ENCODE results near the gene VAV3. TPM values are rescaled to one million over a fixed set of nuclear protein-coding genes. Genes with fewer than 3 reads are reported as not detected.

Gene VAV3
- polyA plus RNA-seq, 1 of the 3 experiments (the other 2 are of a cell fraction) = not detected

DNA sequence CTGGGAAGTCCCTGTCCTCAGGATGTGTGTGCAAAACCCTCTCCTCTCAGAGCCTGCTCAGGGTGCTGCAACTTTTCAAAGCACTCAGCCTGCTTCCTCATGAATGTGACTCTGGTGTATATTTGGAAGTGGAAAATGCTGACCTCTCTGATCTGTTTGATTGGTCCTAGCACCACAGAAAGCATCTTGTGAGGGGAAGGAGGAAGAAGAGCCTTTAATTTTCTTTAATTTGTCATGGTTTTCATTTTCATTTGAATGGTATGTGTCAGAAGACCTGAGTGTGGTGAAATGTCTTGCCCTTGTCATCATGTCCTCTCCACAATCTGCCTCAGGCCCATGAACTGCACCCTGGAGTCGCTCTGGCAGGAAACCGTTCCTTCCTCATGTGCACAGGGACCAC lies 440.7 kb downstream of the VAV3 start (continued):
- TF ChIP-seq IRF3 (IDR thresholded peaks at IDR 0.05; ENCODE audit: low read depth, low read length) (no peak), USF2 (IDR thresholded peaks at IDR 0.05; ENCODE audit: borderline replicate concordance, low read depth, low read length) (no peak), JUND (IDR thresholded peaks at IDR 0.05) (no peak), TCF12 (IDR thresholded peaks at IDR 0.05) (no peak)

- H3K9me3 ChIP-seq = no peaks in the 10 kb centered on the region
- H3F3A ChIP-seq (replicated peaks; ENCODE audit: insufficient read depth) = no peaks in the 10 kb centered on the region
- no peak overlapping the region for H3K9ac ChIP-seq
- no peak overlapping the region for H3K4me2 ChIP-seq
- no peaks in the 10 kb centered on the region for H3K4me1 ChIP-seq (ENCODE audit: control insufficient read depth in 1 of 2, insufficient read depth in 2 of 2, low read depth in 1 of 2, low read length in 1 of 2)
- no peaks in the 10 kb centered on the region for H4K20me1 ChIP-seq (ENCODE audit: insufficient read depth)
- H3K4me3 ChIP-seq (ENCODE audit: low read depth in 2 of 2, low read length in 1 of 2) = no peak overlapping the region
- no peak for TF ChIP-seq GATA2 (CRISPR knock-in tag; IDR thresholded peaks at IDR 0.05)
- POLR2A ChIA-PET = no interaction called here
- DNase-seq = no peak
- no peaks in the 10 kb centered on the region for H3K79me2 ChIP-seq (ENCODE audit: insufficient read depth)
- H3K27me3 ChIP-seq (ENCODE audit: insufficient read depth) = no peaks in the 10 kb centered on the region
- H3K36me3 ChIP-seq (replicated peaks in 1 of 2; ENCODE audit: control insufficient read depth in 1 of 2, insufficient read depth in 2 of 2, low read length in 1 of 2) = no peaks in the 10 kb centered on the region
- CTCF ChIA-PET = no interaction called here
- H3K9me2 ChIP-seq = no peaks in the 10 kb centered on the region
- 45% methylated on average over 4 of the region's 4 CpGs for WGBS (ENCODE audit: low lambda C conversion rate)
- no peak overlapping the region for H3K27ac ChIP-seq (ENCODE audit: low read depth in 2 of 2, low read length in 1 of 2)
- H2AFZ ChIP-seq (ENCODE audit: low read depth) = no peak overlapping the region
Measured at GRCh38 chr1:107523736-107524135, 441.2 kb downstream of the VAV3 start.

- no peaks in the 10 kb centered on the region for H3K79me2 ChIP-seq (ENCODE audit: insufficient read depth)
- H3K27ac ChIP-seq (ENCODE audit: low read depth in 2 of 2, low read length in 1 of 2) = no peak overlapping the region
- no peaks in the 10 kb centered on the region for H4K20me1 ChIP-seq (ENCODE audit: insufficient read depth)
- TF ChIP-seq SMC3 (IDR thresholded peaks at IDR 0.05; ENCODE audit: low read depth, low read length) (no peak), ELF1 (IDR thresholded peaks at IDR 0.05) (no peak), RXRA (IDR thresholded peaks at IDR 0.05; ENCODE audit: borderline replicate concordance, low read depth) (no peak), GATA2 (CRISPR knock-in tag; IDR thresholded peaks at IDR 0.05) (no peak), RFX5 (IDR thresholded peaks at IDR 0.05; ENCODE audit: low read length) (no peak)
- TF ChIP-seq, protein P1, sequence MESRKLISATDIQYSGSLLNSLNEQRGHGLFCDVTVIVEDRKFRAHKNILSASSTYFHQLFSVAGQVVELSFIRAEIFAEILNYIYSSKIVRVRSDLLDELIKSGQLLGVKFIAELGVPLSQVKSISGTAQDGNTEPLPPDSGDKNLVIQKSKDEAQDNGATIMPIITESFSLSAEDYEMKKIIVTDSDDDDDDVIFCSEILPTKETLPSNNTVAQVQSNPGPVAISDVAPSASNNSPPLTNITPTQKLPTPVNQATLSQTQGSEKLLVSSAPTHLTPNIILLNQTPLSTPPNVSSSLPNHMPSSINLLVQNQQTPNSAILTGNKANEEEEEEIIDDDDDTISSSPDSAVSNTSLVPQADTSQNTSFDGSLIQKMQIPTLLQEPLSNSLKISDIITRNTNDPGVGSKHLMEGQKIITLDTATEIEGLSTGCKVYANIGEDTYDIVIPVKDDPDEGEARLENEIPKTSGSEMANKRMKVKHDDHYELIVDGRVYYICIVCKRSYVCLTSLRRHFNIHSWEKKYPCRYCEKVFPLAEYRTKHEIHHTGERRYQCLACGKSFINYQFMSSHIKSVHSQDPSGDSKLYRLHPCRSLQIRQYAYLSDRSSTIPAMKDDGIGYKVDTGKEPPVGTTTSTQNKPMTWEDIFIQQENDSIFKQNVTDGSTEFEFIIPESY (IDR thresholded peaks at IDR 0.05; ENCODE audit: borderline replicate concordance, low read depth) = no peak
- TF ChIP-seq, protein P2, sequence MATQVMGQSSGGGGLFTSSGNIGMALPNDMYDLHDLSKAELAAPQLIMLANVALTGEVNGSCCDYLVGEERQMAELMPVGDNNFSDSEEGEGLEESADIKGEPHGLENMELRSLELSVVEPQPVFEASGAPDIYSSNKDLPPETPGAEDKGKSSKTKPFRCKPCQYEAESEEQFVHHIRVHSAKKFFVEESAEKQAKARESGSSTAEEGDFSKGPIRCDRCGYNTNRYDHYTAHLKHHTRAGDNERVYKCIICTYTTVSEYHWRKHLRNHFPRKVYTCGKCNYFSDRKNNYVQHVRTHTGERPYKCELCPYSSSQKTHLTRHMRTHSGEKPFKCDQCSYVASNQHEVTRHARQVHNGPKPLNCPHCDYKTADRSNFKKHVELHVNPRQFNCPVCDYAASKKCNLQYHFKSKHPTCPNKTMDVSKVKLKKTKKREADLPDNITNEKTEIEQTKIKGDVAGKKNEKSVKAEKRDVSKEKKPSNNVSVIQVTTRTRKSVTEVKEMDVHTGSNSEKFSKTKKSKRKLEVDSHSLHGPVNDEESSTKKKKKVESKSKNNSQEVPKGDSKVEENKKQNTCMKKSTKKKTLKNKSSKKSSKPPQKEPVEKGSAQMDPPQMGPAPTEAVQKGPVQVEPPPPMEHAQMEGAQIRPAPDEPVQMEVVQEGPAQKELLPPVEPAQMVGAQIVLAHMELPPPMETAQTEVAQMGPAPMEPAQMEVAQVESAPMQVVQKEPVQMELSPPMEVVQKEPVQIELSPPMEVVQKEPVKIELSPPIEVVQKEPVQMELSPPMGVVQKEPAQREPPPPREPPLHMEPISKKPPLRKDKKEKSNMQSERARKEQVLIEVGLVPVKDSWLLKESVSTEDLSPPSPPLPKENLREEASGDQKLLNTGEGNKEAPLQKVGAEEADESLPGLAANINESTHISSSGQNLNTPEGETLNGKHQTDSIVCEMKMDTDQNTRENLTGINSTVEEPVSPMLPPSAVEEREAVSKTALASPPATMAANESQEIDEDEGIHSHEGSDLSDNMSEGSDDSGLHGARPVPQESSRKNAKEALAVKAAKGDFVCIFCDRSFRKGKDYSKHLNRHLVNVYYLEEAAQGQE (IDR thresholded peaks at IDR 0.05; ENCODE audit: low read depth, low read length) = no peak
- H3F3A ChIP-seq (replicated peaks; ENCODE audit: insufficient read depth) = no peaks in the 10 kb centered on the region
- CTCF ChIA-PET = no interaction called here
- H3K4me2 ChIP-seq = no peak overlapping the region
- POLR2A ChIA-PET = no interaction called here
- no peak overlapping the region for H3K4me3 ChIP-seq (ENCODE audit: low read depth in 2 of 2, low read length in 1 of 2)
- H3K9me3 ChIP-seq = no peaks in the 10 kb centered on the region
- no peaks in the 10 kb centered on the region for H3K9me2 ChIP-seq
- H2AFZ ChIP-seq (ENCODE audit: low read depth) = no peak overlapping the region
- no peak for DNase-seq
- WGBS (ENCODE audit: low lambda C conversion rate) = 52% methylated on average over 4 of the region's 4 CpGs
- H3K9ac ChIP-seq = no peak overlapping the region
- no peaks in the 10 kb centered on the region for H3K27me3 ChIP-seq (ENCODE audit: insufficient read depth)
- no peaks in the 10 kb centered on the region for H3K4me1 ChIP-seq (ENCODE audit: control insufficient read depth in 1 of 2, insufficient read depth in 2 of 2, low read depth in 1 of 2, low read length in 1 of 2)
- H3K36me3 ChIP-seq (replicated peaks in 1 of 2; ENCODE audit: control insufficient read depth in 1 of 2, insufficient read depth in 2 of 2, low read length in 1 of 2) = no peaks in the 10 kb centered on the region
Measured at GRCh38 chr1:107523061-107523460, 441.9 kb downstream of the VAV3 start.
